Measurements from ENCODE around the gene CERS3.

- TF ChIP-seq CTCF (IDR thresholded peaks at IDR 0.05; ENCODE audit: insufficient read depth, low read length) (no peak), POLR2AphosphoS5 (IDR thresholded peaks at IDR 0.05; ENCODE audit: low read depth) (no peak), REST (IDR thresholded peaks at IDR 0.05; ENCODE audit: insufficient replicate concordance, low read depth) (no peak), GABPA (IDR thresholded peaks at IDR 0.05; ENCODE audit: low read depth) (no peak), SPI1 (IDR thresholded peaks at IDR 0.05; ENCODE audit: borderline replicate concordance, low read depth) (no peak)
Observed at GRCh38 chr15:100468285-100468684, 60.5 kb downstream of the CERS3 start.

Measured in HL-60 (cell line).